HepG2 (cell line): ENCODE data around the gene GRAMD1A. TPM values are rescaled to one million over a fixed set of nuclear protein-coding genes. Genes with fewer than 3 reads are reported as not detected.

Source experiments
- ARNTL ChIP-seq: sonication (generic); formaldehyde crosslinking; IDR thresholded peaks from 2 replicates; pipeline ENCODE4 v1.4.0; 2020; ENCODE audit warnings: mild to moderate bottlenecking, missing genetic modification reagents
- CTCF ChIP-seq: sonication (generic); formaldehyde crosslinking; IDR thresholded peaks from 2 replicates; pipeline ENCODE4 v1.5.0; 2020; ENCODE audit warnings: mild to moderate bottlenecking, missing genetic modification reagents, moderate library complexity
- EED ChIP-seq: sonication (generic); formaldehyde crosslinking; IDR thresholded peaks from 2 replicates; pipeline ENCODE4 v1.5.0; 2020; ENCODE audit warnings: mild to moderate bottlenecking, missing genetic modification reagents
- KMT2A ChIP-seq: sonication (generic); formaldehyde crosslinking; IDR thresholded peaks from 2 replicates; pipeline ENCODE4 v1.4.0; 2020; ENCODE audit warnings: missing genetic modification reagents
- MLX ChIP-seq: IDR thresholded peaks from 2 replicates; pipeline ENCODE4 v1.6.1; 2016
- NONO ChIP-seq, 2 experiments: fragments of 450-650 bp in 1 of 2; sonication (generic) in 1 of 2; formaldehyde crosslinking in 1 of 2; IDR thresholded peaks in 1 of 2; conservative IDR thresholded peaks in 1 of 2; 2 replicates each; pipeline versions ENCODE4 v1.6.1 to v1.8.0; 2017 to 2022; ENCODE audit warnings: mild to moderate bottlenecking in 1 of 2, missing genetic modification reagents in 1 of 2, moderate library complexity in 1 of 2
- SOX13 ChIP-seq, 3 experiments: fragments of 450-650 bp in 1 of 3; sonication (generic) in 1 of 3; formaldehyde crosslinking in 1 of 3; IDR thresholded peaks in 2 of 3; conservative IDR thresholded peaks in 1 of 3; 2 replicates each; pipeline versions ENCODE4 v1.5.0 to v1.6.1; 2016 to 2020; ENCODE audit warnings: antibody characterized with exemption in 1 of 3, mild to moderate bottlenecking in 1 of 3, missing compliant biosample characterization in 1 of 3, missing genetic modification reagents in 1 of 3, moderate library complexity in 1 of 3
- SRSF4 ChIP-seq: fragments of 200-400 bp; formaldehyde crosslinking; IDR thresholded peaks from one replicate; pipeline ENCODE4 v1.6.1; 2018; ENCODE audit warnings: mild to moderate bottlenecking, low read depth, low read length, moderate library complexity; ENCODE audit not compliant: poor library complexity, severe bottlenecking
- YEATS2 ChIP-seq: sonication (generic); formaldehyde crosslinking; IDR thresholded peaks from 2 replicates; pipeline ENCODE4 v1.4.0; 2020; ENCODE audit warnings: missing genetic modification reagents, borderline replicate concordance
- ZMYM2 ChIP-seq: sonication (generic); formaldehyde crosslinking; IDR thresholded peaks from 2 replicates; pipeline ENCODE4 v1.8.0; 2022; ENCODE audit warnings: mild to moderate bottlenecking, missing genetic modification reagents
- ZNF234 ChIP-seq: sonication (generic); formaldehyde crosslinking; conservative IDR thresholded peaks from 2 replicates; pipeline ENCODE4 v1.5.1; 2020; ENCODE audit warnings: mild to moderate bottlenecking, missing genetic modification reagents
- ZNF292 ChIP-seq: sonication (generic); formaldehyde crosslinking; IDR thresholded peaks from 2 replicates; pipeline ENCODE4 v1.8.1; 2022; ENCODE audit warnings: mild to moderate bottlenecking, low read depth, missing genetic modification reagents, borderline replicate concordance
- ZNF367 ChIP-seq: sonication (generic); formaldehyde crosslinking; IDR thresholded peaks from 2 replicates; pipeline ENCODE4 v1.4.0; 2020; ENCODE audit warnings: missing genetic modification reagents, borderline replicate concordance
- ZNF432 ChIP-seq: sonication (generic); formaldehyde crosslinking; IDR thresholded peaks from 2 replicates; pipeline ENCODE4 v1.5.0; 2020; ENCODE audit warnings: missing genetic modification reagents, mild to moderate bottlenecking, borderline replicate concordance
- ZNF441 ChIP-seq: sonication (generic); formaldehyde crosslinking; IDR thresholded peaks from 2 replicates; pipeline ENCODE4 v1.7.0; 2021; ENCODE audit warnings: missing genetic modification reagents, borderline replicate concordance
- ZNF510 ChIP-seq: sonication (generic); formaldehyde crosslinking; IDR thresholded peaks from 2 replicates; pipeline ENCODE4 v1.4.0; 2020; ENCODE audit warnings: low read depth, mild to moderate bottlenecking, missing genetic modification reagents
- ZNF678 ChIP-seq: sonication (generic); formaldehyde crosslinking; IDR thresholded peaks from 2 replicates; pipeline ENCODE4 v1.4.0; 2020; ENCODE audit warnings: mild to moderate bottlenecking, missing genetic modification reagents
- ZNF687 ChIP-seq: sonication (generic); formaldehyde crosslinking; IDR thresholded peaks from 2 replicates; pipeline ENCODE4 v1.5.1; 2020; ENCODE audit warnings: mild to moderate bottlenecking, missing genetic modification reagents, moderate library complexity
- ZNF790 ChIP-seq: sonication (generic); formaldehyde crosslinking; IDR thresholded peaks from 2 replicates; pipeline ENCODE4 v1.8.0; 2022; ENCODE audit warnings: missing genetic modification reagents, mild to moderate bottlenecking, borderline replicate concordance
- polyA plus RNA-seq, 8 experiments: library from polyadenylated mRNA; depleted of rRNA in 3 of 8; stranded (reverse) in 7 of 8; unstranded in 1 of 8; fragments of >200 nt; fragmentation: Illumina TruSeq in 4 of 8; extraction: Trizol in 4 of 8; gene quantifications; 2 replicates each; pipeline versions ENCODE4 v1.2.1 to v1.2.3, GENCODE V29; 2011 to 2016; ENCODE audit warnings: low read depth in 4 of 8, missing spikeins in 1 of 8, mixed read lengths in 1 of 8; ENCODE audit not compliant: insufficient read depth in 1 of 8
- total RNA-seq, 5 experiments: library from RNA; depleted of rRNA; stranded (reverse); fragments of >200 nt; fragmentation: Illumina TruSeq; extraction: Trizol; gene quantifications; 2 replicates each; pipeline ENCODE4 v1.2.3, GENCODE V29; 2016; ENCODE audit warnings: low read depth in 1 of 5

The GRAMD1A gene
- total and polyA plus RNA-seq, 2 of the 13 experiments (the other 11 are each of a cell fraction or from before 2014, with no cell fraction given), result 14.7 to 181 TPM

GRCh38 chr19:34963573-34964406, 36.3 kb upstream of the GRAMD1A start, which contains the start of gene ZNF792 (continued):
- peak; percentile 91 for TF ChIP-seq ZNF687
- 0 out of 2 replicates have a peak, but pooled peaks have one; percentile 14 for TF ChIP-seq CTCF (CRISPR knock-in tag)
- TF ChIP-seq ZNF234 (CRISPR knock-in tag), result 0 out of 2 replicates have a peak, but pooled peaks have one; percentile 57
- no peak for TF ChIP-seq NONO (IDR thresholded peaks at IDR 0.05)
- TF ChIP-seq NONO (CRISPR knock-in tag; conservative IDR thresholded peaks at IDR 0.05), result peak; percentile 82
- peak; percentile 92 for TF ChIP-seq ZNF441 (CRISPR knock-in tag)
- no peak for TF ChIP-seq ZNF432
- TF ChIP-seq ZNF790 (CRISPR knock-in tag), result no peak; the same call in 1 of the 2 replicates
- 0 out of 2 replicates have a peak, but pooled peaks have one; percentile 23 for TF ChIP-seq ZNF367 (CRISPR knock-in tag)
- no peak for TF ChIP-seq SRSF4
- TF ChIP-seq ZNF510 (CRISPR knock-in tag), result no peak
- peak; percentile 28; the same call in 1 of the 2 replicates for TF ChIP-seq ARNTL (CRISPR knock-in tag)
- TF ChIP-seq MLX (CRISPR knock-in tag), result peak; percentile 37; the same call in 1 of the 2 replicates
- 0 out of 2 replicates have a peak, but pooled peaks have one; percentile 56 for TF ChIP-seq ZNF678 (CRISPR knock-in tag)
- TF ChIP-seq KMT2A (CRISPR knock-in tag), result 0 out of 2 replicates have a peak, but pooled peaks have one; percentile 37
- TF ChIP-seq ZMYM2, result no peak
- TF ChIP-seq SOX13 (IDR thresholded peaks at IDR 0.05), result no peak
- peak in 1 of 2 experiments; percentile 43; a peak in 1 of 4 replicates for TF ChIP-seq SOX13 (CRISPR knock-in tag; conservative IDR thresholded peaks at IDR 0.05 in 1 of 2, IDR thresholded peaks at IDR 0.05 in 1 of 2)
- peak; percentile 74; the same call in 1 of the 2 replicates for TF ChIP-seq ZNF292
- TF ChIP-seq YEATS2 (CRISPR knock-in tag), result 0 out of 2 replicates have a peak, but pooled peaks have one; percentile 22
- TF ChIP-seq EED (CRISPR knock-in tag), result peak; percentile 26; the same call in 1 of the 2 replicates
